HG02763 (cell line): Measurements from ENCODE around the gene HDGFL2.

Source experiments
- ATAC-seq: cut with Tn5 transposase; IDR thresholded peaks from one replicate; pipeline ENCODE4 v1.9.1; 2021; ENCODE audit warnings: mild to moderate bottlenecking, moderate library complexity; ENCODE audit not compliant: unreplicated experiment

HDGFL2 gene

DNA sequence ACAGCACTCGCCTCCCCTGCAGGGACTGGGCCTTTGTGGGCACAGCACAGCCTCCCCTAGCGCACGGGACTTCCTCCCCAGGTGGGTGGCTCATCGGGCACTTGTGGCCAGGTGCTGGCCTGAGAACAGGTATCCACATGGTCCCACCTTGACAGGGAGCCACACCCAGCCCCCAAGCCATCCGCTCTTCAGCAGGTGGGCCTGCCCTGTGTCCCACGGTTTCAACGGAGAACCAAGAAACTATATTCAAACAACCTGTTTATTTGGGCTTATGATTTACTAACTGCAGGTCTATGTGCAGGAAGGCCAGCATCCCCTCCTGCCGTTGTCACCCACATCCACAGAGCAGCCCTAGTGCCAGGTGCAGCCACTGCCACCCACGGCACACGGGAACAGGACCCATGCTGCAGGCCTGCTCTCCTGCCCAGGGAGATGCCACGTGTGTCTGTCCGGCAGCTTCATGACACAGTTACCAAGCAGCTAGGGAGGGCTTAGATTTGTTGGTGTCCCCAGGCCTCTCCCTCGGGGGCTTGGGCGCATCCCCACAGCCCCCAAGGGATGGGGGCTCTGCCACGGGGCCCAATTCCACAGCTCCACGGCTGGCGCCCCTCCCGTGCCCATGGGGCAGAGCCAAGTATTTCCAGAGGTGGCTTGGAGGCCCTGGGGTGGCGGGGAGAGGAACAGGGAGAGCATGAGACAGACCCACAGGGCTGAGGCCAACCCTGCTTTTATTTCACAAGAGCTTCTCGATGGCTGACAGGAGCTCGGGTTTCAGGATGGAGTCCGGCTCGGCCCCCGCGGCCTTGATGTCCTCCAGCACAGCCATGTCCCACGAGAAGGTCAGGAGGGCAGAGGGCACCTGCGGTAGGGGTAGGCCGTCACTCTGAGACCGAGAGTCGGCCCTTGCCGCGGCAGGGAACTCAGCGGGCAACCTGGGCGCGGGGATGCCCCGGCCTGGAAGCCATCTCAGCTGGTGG, 27.0 kb upstream of the HDGFL2 start:
- ATAC-seq, result no peak

DNA sequence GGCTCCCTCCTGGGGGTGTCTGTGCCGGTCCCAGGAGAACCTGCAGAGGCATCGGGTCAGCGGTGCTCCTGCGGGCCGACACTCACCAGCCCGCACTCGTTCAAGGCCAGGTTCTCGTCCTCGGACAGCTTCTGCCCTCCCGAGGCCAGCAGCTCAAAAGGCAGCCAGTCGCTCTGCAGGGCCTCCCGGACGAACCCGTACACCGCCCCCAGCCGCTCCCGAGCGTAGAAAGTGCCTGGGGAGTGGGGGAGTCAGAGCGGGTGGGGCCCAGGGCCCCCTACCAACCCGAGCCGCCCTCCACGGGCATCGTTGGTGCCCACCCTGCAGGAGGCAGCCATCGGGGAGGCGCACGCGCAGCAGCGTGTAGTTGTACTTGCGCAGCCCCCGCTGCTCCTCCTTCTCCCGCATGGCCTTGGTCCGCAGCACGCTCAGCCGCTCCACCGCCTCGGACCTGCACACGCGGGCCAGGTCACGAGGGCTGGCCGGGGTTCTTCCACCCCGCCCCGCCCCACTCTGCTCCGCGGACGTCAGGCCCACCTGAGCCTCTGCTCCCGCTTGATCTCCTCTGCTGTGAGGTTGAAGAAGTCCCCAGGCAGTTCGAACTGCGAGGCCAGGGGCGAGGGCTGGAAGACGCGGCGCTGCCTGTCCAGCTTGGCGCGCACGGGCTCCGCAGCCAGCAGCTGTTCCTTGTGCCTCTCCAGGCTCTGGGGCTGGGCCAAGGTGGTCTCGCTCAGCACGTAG, 26.0 kb upstream of the HDGFL2 start:
- no peak for ATAC-seq

DNA sequence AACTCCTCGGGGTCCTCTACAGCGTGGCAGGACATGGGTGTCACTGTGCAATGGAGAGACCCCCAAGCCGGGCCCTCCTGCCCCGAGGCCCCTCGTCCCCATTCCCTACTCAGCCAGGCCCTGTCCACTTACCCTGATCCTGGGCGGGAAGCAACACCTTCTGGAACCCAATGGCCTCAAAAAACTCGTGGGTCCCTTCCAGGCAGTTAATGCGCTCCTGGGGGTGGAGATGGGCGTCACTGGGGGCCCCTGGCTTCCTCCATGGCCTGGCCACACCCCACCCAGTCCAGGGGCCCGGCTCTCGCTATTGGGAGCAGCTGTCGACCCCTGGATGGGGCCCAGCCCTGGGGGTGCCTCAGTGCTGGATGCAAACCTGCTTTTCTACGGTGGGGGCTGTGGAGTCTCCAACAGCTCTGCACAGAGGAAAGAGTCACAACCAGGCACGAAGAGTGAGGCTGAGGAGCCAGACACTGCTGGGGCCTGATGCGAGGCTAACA, 25.3 kb upstream of the HDGFL2 start:
- no peak for ATAC-seq

GRCh38 chr19:4447327-4448146, 24.6 kb upstream of the HDGFL2 start:
- ATAC-seq, result no peak

GRCh38 chr19:4448147-4448985, 23.7 kb upstream of the HDGFL2 start:
- no peak for ATAC-seq

- no peak for ATAC-seq
Measured at GRCh38 chr19:4449022-4449638, 23.0 kb upstream of the HDGFL2 start.

DNA sequence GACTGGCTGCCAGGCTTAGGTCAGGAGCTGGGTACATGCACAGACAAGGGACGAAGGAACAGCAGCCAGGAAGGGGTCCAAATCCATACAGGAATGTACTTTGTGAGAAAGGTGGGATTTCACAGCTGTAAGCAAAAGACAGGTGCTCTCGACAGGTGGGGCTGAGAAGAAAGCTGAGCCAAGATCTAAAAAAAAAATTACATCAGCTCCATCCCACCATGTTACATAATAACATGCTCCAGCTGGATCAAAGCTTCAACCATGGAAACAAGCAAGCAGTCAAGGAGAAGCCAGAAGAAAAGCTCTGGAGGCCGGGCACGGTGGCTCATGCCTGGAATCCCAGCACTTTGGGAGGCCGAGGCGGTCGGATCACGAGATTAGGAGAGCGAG, 22.5 kb upstream of the HDGFL2 start:
- ATAC-seq, result no peak

DNA sequence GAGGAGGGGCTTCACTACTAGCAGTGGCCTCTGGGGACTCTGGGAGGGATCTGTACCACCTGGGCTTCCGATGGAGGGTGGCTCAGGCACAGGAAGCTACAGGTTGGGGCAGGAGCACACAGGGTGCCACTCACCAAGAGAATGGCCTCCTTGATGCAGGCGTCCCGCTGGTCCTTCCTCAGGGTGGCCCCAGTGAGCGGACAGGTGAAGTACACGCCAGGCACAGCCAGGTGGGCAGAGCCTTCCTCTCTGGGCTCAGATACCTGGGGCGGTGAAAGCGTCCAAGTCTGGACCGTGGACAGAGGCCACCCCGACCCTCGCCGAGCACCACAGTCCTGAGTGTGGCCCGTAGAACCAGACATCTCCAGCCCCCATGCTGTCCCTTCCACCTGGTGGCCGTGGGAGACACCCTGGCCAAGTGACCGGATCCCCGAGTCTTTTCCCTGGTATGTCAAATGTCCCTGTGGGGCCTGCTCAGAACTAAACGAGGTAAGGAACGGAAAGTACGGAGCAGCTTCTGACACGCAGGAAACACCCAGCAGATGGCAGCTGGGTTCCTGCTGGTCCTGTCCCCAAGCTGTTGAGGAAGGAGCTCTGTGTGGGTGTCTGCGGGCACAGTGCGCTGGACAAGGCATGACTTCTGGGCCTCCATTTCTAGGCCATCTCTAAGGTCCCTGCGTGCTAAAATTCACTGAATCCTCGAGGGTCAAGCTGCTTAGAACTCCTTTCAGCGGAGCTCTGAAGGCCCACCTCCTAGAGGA, 19.7 kb upstream of the HDGFL2 start:
- ATAC-seq, result no peak

GRCh38 chr19:4453232-4454179, 18.6 kb upstream of the HDGFL2 start:
- no peak for ATAC-seq

- ATAC-seq, result no peak
Measured at GRCh38 chr19:4454747-4455718, 17.1 kb upstream of the HDGFL2 start.

DNA sequence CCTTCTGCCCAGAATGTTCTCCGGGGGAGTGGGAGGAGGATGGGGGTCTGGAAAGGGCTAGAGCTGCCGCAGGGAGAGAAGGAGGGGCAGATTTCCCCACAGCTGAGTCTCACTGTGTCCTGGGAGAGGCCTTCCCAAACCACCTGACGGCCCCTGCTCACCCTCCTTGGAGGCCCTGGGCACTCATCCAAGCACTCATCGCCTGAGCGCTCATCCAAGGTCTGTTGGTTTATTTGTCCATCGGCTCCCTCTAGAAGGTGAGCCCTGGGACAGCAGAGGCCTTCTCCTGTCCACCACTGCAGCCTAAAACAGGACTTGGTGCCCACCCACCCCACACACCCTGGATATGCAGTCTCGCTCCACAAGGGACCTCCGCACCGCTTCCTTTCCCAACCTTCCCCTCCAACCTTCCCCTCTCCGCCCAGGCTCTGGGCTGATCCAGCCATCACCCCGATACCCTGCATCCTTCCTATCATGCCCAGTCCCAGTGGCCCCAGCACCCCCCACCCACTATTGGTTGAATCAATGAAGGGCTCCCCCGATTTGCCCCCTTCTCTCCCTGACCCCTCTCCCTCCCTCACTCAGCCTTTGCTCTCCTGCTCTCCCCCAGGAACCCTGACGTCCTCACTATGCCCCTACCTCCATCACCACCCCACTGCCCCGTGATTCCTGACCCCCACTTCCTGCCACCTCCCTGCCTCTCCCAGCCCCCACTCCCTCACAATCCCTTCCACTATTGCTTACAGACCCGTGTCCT, 16.2 kb upstream of the HDGFL2 start:
- ATAC-seq, result no peak

DNA sequence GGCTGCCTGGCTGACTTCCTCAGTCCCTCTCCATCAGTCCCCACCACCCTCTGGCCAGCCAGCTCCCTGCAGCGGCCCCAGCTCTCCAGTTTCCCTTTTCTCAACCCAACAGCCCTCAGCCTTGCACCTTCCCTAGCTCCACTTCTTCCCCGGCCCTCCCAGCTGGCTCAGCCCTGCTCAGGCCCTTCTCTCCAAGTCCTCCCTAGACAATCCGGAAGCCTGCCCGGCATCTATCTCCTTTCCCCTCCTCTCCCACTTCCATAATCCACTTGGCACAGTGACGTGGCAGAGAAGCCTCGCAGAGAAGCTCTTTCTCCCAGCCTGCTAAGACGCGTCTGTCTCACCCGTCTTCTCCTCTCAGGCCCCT, 15.6 kb upstream of the HDGFL2 start:
- no peak for ATAC-seq

DNA sequence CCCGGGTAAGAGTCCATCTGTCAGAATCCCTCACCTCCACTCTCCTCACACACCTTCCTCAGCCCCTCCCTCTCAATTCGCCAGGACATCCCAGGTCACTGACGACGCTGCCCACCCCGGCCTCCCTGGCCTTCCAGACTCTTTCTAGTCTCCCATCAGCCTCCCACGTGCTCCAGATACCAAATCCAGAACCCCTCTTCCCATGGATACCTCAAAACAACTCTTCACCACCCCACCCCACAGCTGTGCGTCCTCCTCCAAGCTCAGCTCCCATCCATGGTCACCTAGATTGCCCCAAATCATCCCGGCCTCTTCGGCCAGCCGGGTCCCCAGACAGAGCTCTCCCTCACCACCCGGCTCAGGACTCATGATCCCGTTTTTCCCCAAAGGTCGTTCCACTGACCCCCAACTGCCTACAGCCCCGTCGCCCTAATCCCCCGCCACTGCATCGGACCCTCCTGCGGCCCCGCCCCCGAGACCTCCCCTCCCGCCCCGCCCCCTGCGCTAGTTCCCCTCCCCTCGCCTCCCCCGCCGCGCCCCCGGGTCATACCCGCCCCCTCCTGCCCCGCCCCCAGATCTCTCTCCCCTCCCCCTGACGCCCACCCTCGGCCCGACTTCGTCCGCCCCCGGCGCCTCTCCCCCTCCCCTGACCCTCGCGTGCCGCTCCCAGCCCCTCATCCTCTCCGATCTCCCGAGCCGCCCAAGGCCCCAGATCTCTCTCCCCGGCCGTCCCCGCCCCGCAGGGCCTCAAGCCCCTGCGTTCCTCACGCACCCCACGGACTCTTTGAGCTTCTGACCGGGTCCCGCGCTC, 15.0 kb upstream of the HDGFL2 start:
- ATAC-seq, result no peak

GRCh38 chr19:4457654-4458395, 14.3 kb upstream of the HDGFL2 start, which contains the start of gene UBXN6:
Gene UBXN6 (minus strand): TSS chr19:4457794. CDS start chr19:4457697, 97 bp downstream.
- peak; percentile 89 for ATAC-seq
